HepG2 (cell line): ENCODE results near the gene MIER1. TPM values are rescaled to one million over a fixed set of nuclear protein-coding genes. Genes with fewer than 3 reads are reported as not detected.

ENCODE experiments used
- ATAC-seq: fragments of 200-7000 bp; cut with Tn5 transposase; 3 replicates; pipeline ENCODE4 v1.9.1; 2020; ENCODE audit warnings: mild to moderate bottlenecking, moderate library complexity
- BruUV-seq: library from RNA; stranded (reverse); fragments of 400-500 nt; replicated peaks from 2 replicates; lab custom pipeline; 2021; lab: Mats Ljungman, UMichigan
- CTCF ChIA-PET: fragments of 300-600 bp; formaldehyde crosslinking; extraction: SDS; loops from one replicate; lab custom pipeline; 2021; ENCODE audit warnings: low total read pairs, inconsistent platforms, low intra/inter-chr PET ratio; lab: Yijun Ruan, JAX
- POLR2A ChIA-PET: fragments of 350-600 bp; sonication (Branson Sonifier 250); formaldehyde crosslinking; loops from one replicate; lab custom pipeline; 2020; ENCODE audit warnings: antibody characterized with exemption, inconsistent platforms; lab: Yijun Ruan, JAX
- DNase-seq: peaks from one replicate; pipeline ENCODE4 v3.0.0-alpha.2; 2015; ENCODE audit warnings: low spot score
- FAIRE-seq: peaks from 3 replicates; lab custom pipeline; 2011; peaks lifted over from hg19 to GRCh38; lab: Jason Lieb, UNC
- H2AFZ ChIP-seq: one replicate; pipeline ENCODE4 v1.6.1; 2011; ENCODE audit warnings: low read length, inconsistent platforms
- H3K27ac ChIP-seq: fragments of 300-600 bp; 3 replicates; pipeline ENCODE4 v1.8.0; 2011; ENCODE audit warnings: mixed run types, mild to moderate bottlenecking, mixed read lengths, low read length, inconsistent platforms; ENCODE audit not compliant: insufficient read depth; ENCODE audit errors: extremely low read length
- H3K27me3 ChIP-seq, 2 experiments: fragments of 200-600 bp in 1 of 2; 2 replicates in 1 of 2; 3 replicates in 1 of 2; pipeline versions ENCODE4 v1.6.0 to v1.8.0; 2011; ENCODE audit warnings: low read length in 2 of 2, mild to moderate bottlenecking in 2 of 2, moderate library complexity in 2 of 2, inconsistent platforms in 1 of 2; ENCODE audit not compliant: insufficient read depth in 2 of 2, control insufficient read depth in 1 of 2
- H3K36me3 ChIP-seq, 2 experiments: fragments of 200-600 bp in 1 of 2; replicated peaks in 1 of 2; 2 replicates in 1 of 2; 3 replicates in 1 of 2; pipeline versions ENCODE4 v1.5.1 to v1.8.0; 2011; ENCODE audit warnings: low read length in 2 of 2, inconsistent platforms in 1 of 2; ENCODE audit not compliant: insufficient read depth in 2 of 2, control insufficient read depth in 1 of 2
- H3K4me1 ChIP-seq: 2 replicates; pipeline ENCODE4 v1.5.1; 2012; ENCODE audit warnings: low read length, inconsistent platforms; ENCODE audit not compliant: insufficient read depth
- H3K4me2 ChIP-seq: 2 replicates; pipeline ENCODE4 v1.6.0; 2011; ENCODE audit warnings: low read depth, low read length, inconsistent platforms
- H3K4me3 ChIP-seq, 3 experiments: fragments of 200-600 bp in 1 of 3; sonication (generic), shearing (Covaris generic) in 1 of 3; replicated peaks in 1 of 3; 2 replicates each; pipeline ENCODE4 v1.5.1; 2011 to 2016; ENCODE audit warnings: low read length in 3 of 3, inconsistent platforms in 2 of 3, low read depth in 2 of 3, mild to moderate bottlenecking in 2 of 3, control low read depth in 1 of 3, mixed read lengths in 1 of 3; ENCODE audit not compliant: insufficient read depth in 1 of 3
- H3K79me2 ChIP-seq: one replicate; pipeline ENCODE4 v1.6.1; 2011; ENCODE audit warnings: low read length, inconsistent platforms; ENCODE audit not compliant: insufficient read depth
- H3K9ac ChIP-seq: 2 replicates; pipeline ENCODE4 v1.6.0; 2011; ENCODE audit warnings: mild to moderate bottlenecking, low read depth, low read length, inconsistent platforms; ENCODE audit not compliant: insufficient read depth
- H3K9me3 ChIP-seq: 2 replicates; pipeline ENCODE4 v1.5.1; 2012; ENCODE audit warnings: mild to moderate bottlenecking, low read length
- H4K20me1 ChIP-seq: 2 replicates; pipeline ENCODE4 v1.6.0; 2011; ENCODE audit warnings: inconsistent platforms, mild to moderate bottlenecking, low read length, moderate library complexity; ENCODE audit not compliant: insufficient read depth
- ELF3 ChIP-seq: IDR thresholded peaks from 2 replicates; pipeline ENCODE4 v1.6.1; 2016; ENCODE audit warnings: missing genetic modification reagents, missing compliant biosample characterization
- ELK4 ChIP-seq: sonication (generic); formaldehyde crosslinking; IDR thresholded peaks from 2 replicates; pipeline ENCODE4 v1.9.0; 2021; ENCODE audit warnings: missing genetic modification reagents, borderline replicate concordance
- FIP1L1 ChIP-seq: fragments of 200-400 bp; formaldehyde crosslinking; IDR thresholded peaks from 2 replicates; pipeline ENCODE4 v1.6.1; 2018; ENCODE audit warnings: low read depth, mild to moderate bottlenecking, low read length, moderate library complexity, borderline replicate concordance; ENCODE audit not compliant: insufficient read depth
- KLF13 ChIP-seq: sonication (generic); formaldehyde crosslinking; IDR thresholded peaks from 2 replicates; pipeline ENCODE4 v1.4.0; 2020; ENCODE audit warnings: mild to moderate bottlenecking, missing genetic modification reagents
- MAFG ChIP-seq: sonication (generic); formaldehyde crosslinking; IDR thresholded peaks from 2 replicates; pipeline ENCODE4 v1.5.1; 2020; ENCODE audit warnings: mild to moderate bottlenecking, missing genetic modification reagents
- NFKB2 ChIP-seq: sonication (generic); formaldehyde crosslinking; IDR thresholded peaks from 2 replicates; pipeline ENCODE4 v1.4.0; 2020; ENCODE audit warnings: missing genetic modification reagents, borderline replicate concordance
- PRMT3 ChIP-seq: sonication (generic); formaldehyde crosslinking; IDR thresholded peaks from 2 replicates; pipeline ENCODE4 v1.8.1; 2022; ENCODE audit warnings: low read depth, mild to moderate bottlenecking, moderate library complexity, missing genetic modification reagents, borderline replicate concordance
- SATB2 ChIP-seq: sonication (generic); formaldehyde crosslinking; IDR thresholded peaks from 2 replicates; pipeline ENCODE4 v1.5.0; 2020; ENCODE audit warnings: missing genetic modification reagents
- SIX4 ChIP-seq: sonication (generic); formaldehyde crosslinking; IDR thresholded peaks from 2 replicates; pipeline ENCODE4 v1.4.0; 2020; ENCODE audit warnings: missing genetic modification reagents
- TFDP2 ChIP-seq: sonication (generic); formaldehyde crosslinking; IDR thresholded peaks from 2 replicates; pipeline ENCODE4 v1.4.0; 2020; ENCODE audit warnings: missing genetic modification reagents
- ZBTB3 ChIP-seq: sonication (generic); formaldehyde crosslinking; IDR thresholded peaks from 2 replicates; pipeline ENCODE4 v1.4.0; 2020; ENCODE audit warnings: low read depth, mild to moderate bottlenecking, moderate library complexity, missing genetic modification reagents, borderline replicate concordance
- ZNF350 ChIP-seq: sonication (generic); formaldehyde crosslinking; IDR thresholded peaks from 2 replicates; pipeline ENCODE4 v1.4.0; 2020; ENCODE audit warnings: mild to moderate bottlenecking, low read depth, missing genetic modification reagents, borderline replicate concordance
- ZNF451 ChIP-seq: sonication (generic); formaldehyde crosslinking; IDR thresholded peaks from 2 replicates; pipeline ENCODE4 v1.5.0; 2020; ENCODE audit warnings: mild to moderate bottlenecking, missing genetic modification reagents
- ZNF484 ChIP-seq: sonication (generic); formaldehyde crosslinking; IDR thresholded peaks from 2 replicates; pipeline ENCODE4 v1.5.1; 2020; ENCODE audit warnings: mild to moderate bottlenecking, low read depth, missing genetic modification reagents, borderline replicate concordance
- ZNF558 ChIP-seq: sonication (generic); formaldehyde crosslinking; IDR thresholded peaks from 2 replicates; pipeline ENCODE4 v1.9.0; 2022; ENCODE audit warnings: mild to moderate bottlenecking, missing genetic modification reagents, borderline replicate concordance
- ZNF674 ChIP-seq: sonication (generic); formaldehyde crosslinking; IDR thresholded peaks from 2 replicates; pipeline ENCODE4 v1.5.0; 2020; ENCODE audit warnings: low read depth, mild to moderate bottlenecking, missing genetic modification reagents
- ZNF691 ChIP-seq: sonication (generic); formaldehyde crosslinking; IDR thresholded peaks from 2 replicates; pipeline ENCODE4 v1.4.0; 2020; ENCODE audit warnings: missing genetic modification reagents, low read depth, mild to moderate bottlenecking, borderline replicate concordance
- ZSCAN5A ChIP-seq: sonication (generic); formaldehyde crosslinking; IDR thresholded peaks from 2 replicates; pipeline ENCODE4 v1.8.0; 2022; ENCODE audit warnings: mild to moderate bottlenecking, missing genetic modification reagents, borderline replicate concordance
- WGBS: methylation state at CpG from one replicate; pipeline ENCODE4 v1.1.6; 2017; ENCODE audit warnings: low lambda C conversion rate; 5-methylcytosine and 5-hydroxymethylcytosine counted together
- in situ Hi-C: cut with HindIII; loops from 2 replicates; pipeline ENCODE4 v1.10.0; 2017; ENCODE audit warnings: low pct_unique_long_range_greater_than_20kb; ENCODE audit not compliant: extremely low pct_ligation_motif_present
- intact Hi-C: fragments of 100-400 bp; cut with micrococcal nuclease; formaldehyde crosslinking; loops from one replicate; pipeline ENCODE4 v1.10.0; 2022; ENCODE audit not compliant: unreplicated experiment
- polyA plus RNA-seq, 8 experiments: library from polyadenylated mRNA; depleted of rRNA in 3 of 8; stranded (reverse) in 7 of 8; unstranded in 1 of 8; fragments of >200 nt; fragmentation: Illumina TruSeq in 4 of 8; extraction: Trizol in 4 of 8; gene quantifications; 2 replicates each; pipeline versions ENCODE4 v1.2.1 to v1.2.3, GENCODE V29; 2011 to 2016; ENCODE audit warnings: low read depth in 4 of 8, missing spikeins in 1 of 8, mixed read lengths in 1 of 8; ENCODE audit not compliant: insufficient read depth in 1 of 8
- total RNA-seq, 5 experiments: library from RNA; depleted of rRNA; stranded (reverse); fragments of >200 nt; fragmentation: Illumina TruSeq; extraction: Trizol; gene quantifications; 2 replicates each; pipeline ENCODE4 v1.2.3, GENCODE V29; 2016; ENCODE audit warnings: low read depth in 1 of 5

Gene MIER1
- total and polyA plus RNA-seq, 2 of the 13 experiments (the other 11 are each of a cell fraction or from before 2014, with no cell fraction given), result 7.0 to 30.4 TPM

- no peak overlapping the region for H3K27ac ChIP-seq
- DNase-seq (no peak), ATAC-seq (no peak), FAIRE-seq (no peak)
- intact Hi-C loops, result no loop called here
- peaks cover 10 to 43% of the 10 kb centered on the region in 2 experiments; a peak in 4 of 5 replicates for H3K36me3 ChIP-seq
- BruUV-seq, result no TSS peak
- in situ Hi-C loops, result no loop called here
- TF ChIP-seq ELF3 (CRISPR knock-in tag) (no peak), ZBTB3 (CRISPR knock-in tag) (no peak), PRMT3 (CRISPR knock-in tag) (no peak), SIX4 (no peak), MAFG (CRISPR knock-in tag) (no peak), FIP1L1 (no peak), ZNF350 (CRISPR knock-in tag) (no peak), ZNF558 (CRISPR knock-in tag) (no peak), NFKB2 (CRISPR knock-in tag) (no peak), ZNF691 (CRISPR knock-in tag) (no peak), KLF13 (CRISPR knock-in tag) (no peak), ZNF451 (CRISPR knock-in tag) (no peak), SATB2 (CRISPR knock-in tag) (no peak), ZSCAN5A (no peak), ZNF484 (CRISPR knock-in tag) (no peak), ELK4 (CRISPR knock-in tag) (no peak), TFDP2 (CRISPR knock-in tag) (no peak), ZNF674 (CRISPR knock-in tag) (no peak)
- H3K27me3 ChIP-seq, result no peaks in the 10 kb centered on the region
- no peaks in the 10 kb centered on the region for H3K79me2 ChIP-seq
- H3K9ac ChIP-seq, result no peak overlapping the region
- no peak overlapping the region for H3K4me2 ChIP-seq
- H4K20me1 ChIP-seq, result no peaks in the 10 kb centered on the region
- ChIA-PET POLR2A (no interaction called here), CTCF (no interaction called here)
- no peak overlapping the region for H2AFZ ChIP-seq
- 100% methylated on average over 2 of the region's 2 CpGs for WGBS
- no peaks in the 10 kb centered on the region for H3K9me3 ChIP-seq
- no peaks in the 10 kb centered on the region for H3K4me1 ChIP-seq
- H3K4me3 ChIP-seq, result no peak overlapping the region
These were observed 93.8 kb downstream of the MIER1 start for GRCh38 chr1:67018574-67018973.
